Measurements from ENCODE around the gene MAGEB6B.
"Not testable (repeated sequence)": the region's sequence is repeated elsewhere in the genome, so short reads cannot be mapped to it uniquely, and the experiment has no call there.

MAGEB6B gene, protein sequence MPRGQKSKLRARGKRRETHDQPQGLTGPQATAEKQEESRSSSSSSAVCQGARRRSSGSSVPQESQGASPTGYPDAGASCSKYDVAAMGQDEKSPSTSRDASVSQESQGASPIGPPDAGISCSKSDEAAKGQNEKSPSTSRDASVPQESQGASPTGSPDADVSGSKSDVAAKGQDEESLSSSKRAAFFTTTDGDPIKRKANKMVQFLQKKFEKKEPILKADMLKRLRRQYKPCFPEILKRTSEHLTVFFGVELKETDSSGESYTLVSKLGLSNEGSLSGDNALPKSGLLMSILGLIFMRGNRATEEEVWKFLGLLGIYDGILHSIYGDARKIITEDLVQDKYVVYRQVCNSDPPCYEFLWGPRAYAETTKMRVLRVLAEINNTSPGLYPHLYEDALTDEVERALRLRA

DNA sequence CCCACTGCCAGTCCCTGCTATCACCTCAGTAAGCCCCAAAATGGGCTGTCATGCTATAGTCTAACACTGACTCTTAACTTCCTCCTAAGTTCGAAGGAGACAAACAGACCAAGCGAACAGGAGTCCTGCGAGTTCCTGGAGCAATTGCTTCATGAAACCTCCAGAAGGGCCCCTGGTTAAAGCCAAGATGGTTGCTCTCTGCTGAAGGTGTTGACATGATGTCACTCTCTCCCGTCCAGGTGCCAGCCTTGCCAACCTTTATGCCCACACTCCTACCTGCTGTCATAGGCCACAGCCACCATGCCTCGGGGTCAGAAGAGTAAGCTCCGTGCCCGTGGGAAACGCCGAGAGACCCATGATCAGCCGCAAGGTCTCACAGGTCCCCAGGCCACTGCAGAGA is at the start of gene MAGEB6B:
TSS of gene MAGEB6B (plus strand) at position 301 of the 400 bp plus-strand sequence. CDS start at position 301, 0 bp downstream.
- no peak for DNase-seq (ENCODE audit: low spot score)

DNA sequence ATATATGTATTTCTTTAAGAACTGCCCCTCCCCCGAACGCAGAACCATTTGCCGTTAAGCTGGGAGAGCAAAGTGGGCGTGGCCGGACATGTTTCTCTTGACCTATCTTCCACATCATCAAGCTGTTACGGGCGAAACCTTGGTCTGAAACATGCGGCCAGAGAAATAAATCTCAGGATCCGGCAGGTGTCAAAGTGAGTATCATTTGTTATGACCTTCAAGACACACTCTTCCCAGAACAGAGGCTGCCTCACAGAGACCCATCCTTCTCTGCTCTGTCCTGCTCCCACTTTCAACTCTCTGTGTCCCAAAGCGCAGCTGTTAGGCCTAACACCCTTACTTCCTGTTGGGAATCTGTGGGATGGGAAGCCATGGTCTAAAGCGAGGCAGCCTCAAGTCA is 22.1 kb upstream of the MAGEB6B start, which contains the start of gene MAGEB18:
TSS of gene MAGEB18 (plus strand) at position 70 of the 400 bp plus-strand sequence. CDS start 643 bp downstream, outside the sequence.
- DNase-seq (ENCODE audit: low spot score): no peak

DNA sequence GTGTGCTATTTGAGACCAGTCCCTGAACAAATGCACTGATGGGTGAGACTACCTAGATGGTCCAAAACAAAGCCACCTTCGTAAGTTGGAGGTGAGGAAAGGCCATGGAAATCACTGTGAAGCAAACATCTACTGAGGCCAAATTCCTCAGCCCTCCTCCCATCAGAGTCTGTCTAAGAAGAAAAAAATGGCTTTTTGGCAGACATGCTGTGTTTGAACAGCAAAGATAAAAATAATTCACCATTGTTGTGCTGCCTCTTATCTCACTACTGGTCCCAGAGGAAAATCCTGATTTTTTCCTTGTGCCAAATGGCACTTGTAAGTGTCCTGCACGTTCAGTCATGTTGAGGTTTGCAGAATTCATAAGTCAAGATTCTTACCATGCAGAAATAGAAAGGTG is 14.4 kb upstream of the MAGEB6B start:
- no peak for DNase-seq (ENCODE audit: low spot score)

DNA sequence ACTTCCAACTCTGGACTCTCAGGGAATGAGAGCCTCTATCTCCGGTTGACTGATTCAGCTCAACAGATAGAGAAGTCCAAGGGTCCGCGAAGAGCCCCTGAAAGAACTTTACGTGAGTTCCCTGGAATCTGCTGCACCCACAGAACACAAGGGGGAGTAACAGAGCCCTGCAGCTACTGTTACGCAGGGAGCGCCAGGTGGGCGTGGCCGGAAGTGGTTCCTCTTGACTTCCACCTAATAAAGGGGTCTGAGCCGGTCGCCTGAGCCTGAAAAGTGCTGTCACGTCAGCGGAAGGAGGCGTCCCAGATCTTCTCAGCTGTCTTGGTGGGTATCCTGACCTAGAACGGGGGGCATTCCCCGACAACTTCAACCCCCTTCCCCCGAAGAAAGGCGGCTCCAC is 31.8 kb downstream of the MAGEB6B start, which contains the start of gene MAGEB6:
TSS of gene MAGEB6 (plus strand) at position 237 of the 400 bp plus-strand sequence. CDS start 1,407 bp downstream, outside the sequence.
- no peak for DNase-seq (ENCODE audit: low spot score)

DNA sequence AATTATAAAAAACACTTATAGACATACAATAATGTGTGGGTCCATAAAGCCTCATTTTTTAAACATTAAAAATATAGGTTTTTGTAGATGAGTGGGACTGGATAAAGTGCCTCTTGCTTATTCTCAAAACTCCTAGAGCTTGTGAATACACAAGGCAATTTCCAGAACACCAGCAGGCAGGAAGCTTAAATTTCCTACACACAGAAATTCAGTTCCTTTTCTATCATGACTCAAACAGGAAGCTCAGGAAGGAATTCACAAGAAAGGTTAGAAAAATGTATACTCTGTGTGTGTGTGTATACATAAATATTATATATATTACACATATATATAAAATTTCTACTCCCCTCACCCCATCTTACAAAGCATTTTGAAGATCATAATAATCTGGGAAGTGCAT is 43.2 kb downstream of the MAGEB6B start:
- DNase-seq (ENCODE audit: low spot score): no peak

DNA sequence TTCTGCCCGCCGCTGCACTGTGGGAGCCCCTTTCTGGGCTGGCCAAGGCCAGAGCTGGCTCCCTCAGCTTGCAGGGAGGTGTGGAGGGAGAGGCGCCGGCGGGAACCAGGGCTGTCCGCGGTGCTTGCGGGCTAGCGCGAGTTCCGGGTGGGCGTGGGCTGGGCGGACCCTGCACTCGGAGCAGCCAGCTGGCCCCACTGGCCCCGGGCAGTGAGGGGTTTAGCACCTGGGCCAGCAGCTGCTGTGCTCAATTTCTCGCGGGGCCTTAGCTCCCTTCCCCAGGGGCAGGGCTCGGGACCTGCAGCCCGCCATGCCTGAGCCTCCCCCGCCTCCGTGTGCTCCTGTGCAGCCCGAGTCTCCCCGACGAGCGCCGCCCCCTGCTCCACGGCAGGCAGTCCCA is 44.3 kb downstream of the MAGEB6B start:
- not testable (repeated sequence) for DNase-seq (ENCODE audit: low spot score)

DNA sequence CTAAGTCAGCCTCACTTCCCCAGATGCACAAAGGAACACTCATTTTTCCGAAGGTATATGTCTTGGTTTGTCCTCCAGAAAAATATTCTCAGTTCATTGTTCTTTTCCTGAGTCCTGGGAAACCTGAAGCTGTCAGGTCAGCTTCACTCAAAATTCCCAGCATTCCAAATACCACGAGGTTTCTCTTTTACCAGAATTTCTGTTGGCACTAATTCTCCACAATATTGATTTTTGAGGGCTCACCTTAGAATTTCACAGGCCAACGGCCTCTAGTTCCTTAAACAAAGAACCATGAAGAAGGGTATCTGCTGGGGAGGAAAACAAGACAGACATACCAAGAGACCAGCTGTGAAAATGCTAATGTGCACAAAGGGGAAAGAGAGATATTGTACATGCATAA is 47.6 kb downstream of the MAGEB6B start:
- DNase-seq (ENCODE audit: low spot score): no peak

All from HuH-7.5 (cell line).